GM23248 (cell line): ENCODE measurements around the gene B3GAT3.

Experiments used
- EZH2 ChIP-seq: fragments of 200-600 bp; sonication (generic); IDR thresholded peaks from 2 replicates; pipeline ENCODE4 v1.6.1; 2018; ENCODE audit warnings: antibody characterized with exemption, mild to moderate bottlenecking; ENCODE audit not compliant: insufficient read depth, poor library complexity, severe bottlenecking
- EZH2phosphoT487 ChIP-seq: fragments of 200-600 bp; sonication (generic); IDR thresholded peaks from 2 replicates; pipeline ENCODE4 v1.6.1; 2018; ENCODE audit warnings: antibody characterized with exemption, moderate library complexity, mild to moderate bottlenecking, low read depth; ENCODE audit not compliant: insufficient read depth

- TF ChIP-seq EZH2phosphoT487, result no peak
- TF ChIP-seq EZH2, result no peak
Observed at GRCh38 chr11:62621027-62621566, 689 bp downstream of the B3GAT3 start.
